ENCODE data around the gene DNAH8.

DNAH8 gene

DNA sequence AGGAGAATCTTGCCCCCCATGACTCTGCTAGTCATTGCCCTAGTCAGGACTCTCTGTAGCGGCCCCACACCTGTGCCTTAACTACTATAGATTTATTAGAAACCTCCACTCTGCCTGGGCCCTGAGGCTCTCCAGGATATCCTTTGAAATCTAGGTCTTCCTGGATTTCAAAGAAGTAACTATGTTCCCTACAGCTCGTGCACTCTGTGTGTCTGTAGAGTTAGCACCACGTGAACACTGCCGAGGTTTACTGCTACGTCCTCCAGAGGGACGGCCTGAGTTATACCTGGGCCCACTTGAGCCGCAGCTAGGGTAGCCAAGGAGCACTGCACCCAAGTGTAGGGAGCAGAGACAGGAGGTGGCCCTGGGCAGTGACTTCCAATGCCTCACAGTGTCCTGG lies 353.3 kb downstream of the DNAH8 start:
- Histone ChIP-seq H3K36me3 (ENCODE audit: control insufficient read depth, low read length) (no peaks in the 10 kb centered on the region), H3K27me3 (ENCODE audit: control insufficient read depth, low read length) (no peaks in the 10 kb centered on the region), H3F3A (ENCODE audit: control insufficient read depth, insufficient read depth) (no peaks in the 10 kb centered on the region), H3K4me2 (ENCODE audit: low read length) (no peak overlapping the region), H4K20me1 (ENCODE audit: control insufficient read depth, insufficient read depth, low read depth, low read length) (no peaks in the 10 kb centered on the region), H3K4me1 (ENCODE audit: control insufficient read depth, low read length) (no peaks in the 10 kb centered on the region), H3K27ac (ENCODE audit: low read depth, low read length) (no peak overlapping the region), H3K9me2 (replicated peaks; ENCODE audit: control insufficient read depth, low read length) (no peaks in the 10 kb centered on the region), H3K9me3 (ENCODE audit: control insufficient read depth, insufficient read depth, low read length) (no peaks in the 10 kb centered on the region), H3K79me2 (ENCODE audit: control insufficient read depth, low read length) (no peaks in the 10 kb centered on the region), H3K4me3 (ENCODE audit: low read length) (no peak overlapping the region)
- TF ChIP-seq EZH2phosphoT487 (IDR thresholded peaks at IDR 0.05; ENCODE audit: borderline replicate concordance, low read length): no peak
- TF ChIP-seq, protein P1, sequence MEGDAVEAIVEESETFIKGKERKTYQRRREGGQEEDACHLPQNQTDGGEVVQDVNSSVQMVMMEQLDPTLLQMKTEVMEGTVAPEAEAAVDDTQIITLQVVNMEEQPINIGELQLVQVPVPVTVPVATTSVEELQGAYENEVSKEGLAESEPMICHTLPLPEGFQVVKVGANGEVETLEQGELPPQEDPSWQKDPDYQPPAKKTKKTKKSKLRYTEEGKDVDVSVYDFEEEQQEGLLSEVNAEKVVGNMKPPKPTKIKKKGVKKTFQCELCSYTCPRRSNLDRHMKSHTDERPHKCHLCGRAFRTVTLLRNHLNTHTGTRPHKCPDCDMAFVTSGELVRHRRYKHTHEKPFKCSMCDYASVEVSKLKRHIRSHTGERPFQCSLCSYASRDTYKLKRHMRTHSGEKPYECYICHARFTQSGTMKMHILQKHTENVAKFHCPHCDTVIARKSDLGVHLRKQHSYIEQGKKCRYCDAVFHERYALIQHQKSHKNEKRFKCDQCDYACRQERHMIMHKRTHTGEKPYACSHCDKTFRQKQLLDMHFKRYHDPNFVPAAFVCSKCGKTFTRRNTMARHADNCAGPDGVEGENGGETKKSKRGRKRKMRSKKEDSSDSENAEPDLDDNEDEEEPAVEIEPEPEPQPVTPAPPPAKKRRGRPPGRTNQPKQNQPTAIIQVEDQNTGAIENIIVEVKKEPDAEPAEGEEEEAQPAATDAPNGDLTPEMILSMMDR (IDR thresholded peaks at IDR 0.05; ENCODE audit: low read depth, low read length, poor library complexity, severe bottlenecking): no peak

DNA sequence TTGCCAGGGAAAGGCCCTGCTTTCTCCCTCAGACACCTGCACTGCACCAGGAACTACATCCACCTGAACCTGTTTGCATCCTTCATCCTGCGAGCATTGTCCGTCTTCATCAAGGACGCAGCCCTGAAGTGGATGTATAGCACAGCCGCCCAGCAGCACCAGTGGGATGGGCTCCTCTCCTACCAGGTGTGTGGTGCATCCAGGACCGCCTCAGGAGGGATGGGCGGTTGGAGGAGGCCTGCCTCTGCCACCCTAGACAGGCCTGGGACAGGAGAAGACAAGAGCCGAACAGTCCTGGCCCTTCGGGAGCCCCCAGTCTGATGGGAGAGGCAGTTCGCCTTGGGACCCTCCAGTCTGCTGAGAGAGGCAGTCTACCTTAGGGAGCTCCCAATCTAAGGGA lies 357.7 kb downstream of the DNAH8 start:
- H3F3A ChIP-seq (ENCODE audit: control insufficient read depth, insufficient read depth): no peaks in the 10 kb centered on the region
- TF ChIP-seq, protein P1 (IDR thresholded peaks at IDR 0.05; ENCODE audit: low read depth, low read length, poor library complexity, severe bottlenecking): no peak
- TF ChIP-seq EZH2phosphoT487 (IDR thresholded peaks at IDR 0.05; ENCODE audit: borderline replicate concordance, low read length): no peak
- no peak overlapping the region for H3K4me3 ChIP-seq (ENCODE audit: low read length)
- H3K9me2 ChIP-seq (replicated peaks; ENCODE audit: control insufficient read depth, low read length): no peaks in the 10 kb centered on the region
- no peaks in the 10 kb centered on the region for H4K20me1 ChIP-seq (ENCODE audit: control insufficient read depth, insufficient read depth, low read depth, low read length)
- H3K36me3 ChIP-seq (ENCODE audit: control insufficient read depth, low read length): no peaks in the 10 kb centered on the region
- H3K27me3 ChIP-seq (ENCODE audit: control insufficient read depth, low read length): no peaks in the 10 kb centered on the region
- H3K9me3 ChIP-seq (ENCODE audit: control insufficient read depth, insufficient read depth, low read length): no peaks in the 10 kb centered on the region
- H3K4me1 ChIP-seq (ENCODE audit: control insufficient read depth, low read length): no peaks in the 10 kb centered on the region
- no peak overlapping the region for H3K4me2 ChIP-seq (ENCODE audit: low read length)
- no peaks in the 10 kb centered on the region for H3K79me2 ChIP-seq (ENCODE audit: control insufficient read depth, low read length)
- H3K27ac ChIP-seq (ENCODE audit: low read depth, low read length): no peak overlapping the region

GRCh38 chr6:39073471-39074355 lies 358.6 kb downstream of the DNAH8 start:
- H3K79me2 ChIP-seq (ENCODE audit: control insufficient read depth, low read length): no peaks in the 10 kb centered on the region
- no peaks in the 10 kb centered on the region for H3K36me3 ChIP-seq (ENCODE audit: control insufficient read depth, low read length)
- TF ChIP-seq, protein P1 (IDR thresholded peaks at IDR 0.05; ENCODE audit: low read depth, low read length, poor library complexity, severe bottlenecking): no peak
- no peak for TF ChIP-seq EZH2phosphoT487 (IDR thresholded peaks at IDR 0.05; ENCODE audit: borderline replicate concordance, low read length)
- no peak overlapping the region for H3K4me3 ChIP-seq (ENCODE audit: low read length)
- no peaks in the 10 kb centered on the region for H3K9me3 ChIP-seq (ENCODE audit: control insufficient read depth, insufficient read depth, low read length)
- no peaks in the 10 kb centered on the region for H3K4me1 ChIP-seq (ENCODE audit: control insufficient read depth, low read length)
- H3K9me2 ChIP-seq (replicated peaks; ENCODE audit: control insufficient read depth, low read length): no peaks in the 10 kb centered on the region
- H3K27me3 ChIP-seq (ENCODE audit: control insufficient read depth, low read length): no peaks in the 10 kb centered on the region
- no peaks in the 10 kb centered on the region for H4K20me1 ChIP-seq (ENCODE audit: control insufficient read depth, insufficient read depth, low read depth, low read length)
- H3K4me2 ChIP-seq (ENCODE audit: low read length): no peak overlapping the region
- H3F3A ChIP-seq (ENCODE audit: control insufficient read depth, insufficient read depth): no peaks in the 10 kb centered on the region
- H3K27ac ChIP-seq (ENCODE audit: low read depth, low read length): no peak overlapping the region
